ENCODE data around the gene GFI1.

DNA sequence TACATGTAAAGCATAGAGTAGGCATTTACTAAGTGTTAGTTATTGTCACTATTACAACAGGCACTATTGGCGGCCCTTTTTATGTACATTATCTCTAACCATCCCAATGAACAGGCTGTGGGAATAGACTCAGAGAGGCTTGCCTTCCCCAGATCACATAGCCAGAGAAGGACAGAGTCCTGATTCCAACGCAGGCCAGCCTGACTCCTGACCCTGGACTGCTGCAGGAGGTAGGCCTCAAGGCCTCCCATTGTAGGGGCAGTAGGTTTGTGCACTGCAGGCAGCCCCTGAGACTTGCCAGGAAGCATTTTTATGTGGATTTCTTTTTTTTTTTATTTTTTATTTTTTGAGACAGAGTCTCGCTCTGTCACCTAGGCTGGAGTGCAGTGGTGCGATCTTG, 6.4 kb upstream of the GFI1 start:
- TF ChIP-seq, protein P1, sequence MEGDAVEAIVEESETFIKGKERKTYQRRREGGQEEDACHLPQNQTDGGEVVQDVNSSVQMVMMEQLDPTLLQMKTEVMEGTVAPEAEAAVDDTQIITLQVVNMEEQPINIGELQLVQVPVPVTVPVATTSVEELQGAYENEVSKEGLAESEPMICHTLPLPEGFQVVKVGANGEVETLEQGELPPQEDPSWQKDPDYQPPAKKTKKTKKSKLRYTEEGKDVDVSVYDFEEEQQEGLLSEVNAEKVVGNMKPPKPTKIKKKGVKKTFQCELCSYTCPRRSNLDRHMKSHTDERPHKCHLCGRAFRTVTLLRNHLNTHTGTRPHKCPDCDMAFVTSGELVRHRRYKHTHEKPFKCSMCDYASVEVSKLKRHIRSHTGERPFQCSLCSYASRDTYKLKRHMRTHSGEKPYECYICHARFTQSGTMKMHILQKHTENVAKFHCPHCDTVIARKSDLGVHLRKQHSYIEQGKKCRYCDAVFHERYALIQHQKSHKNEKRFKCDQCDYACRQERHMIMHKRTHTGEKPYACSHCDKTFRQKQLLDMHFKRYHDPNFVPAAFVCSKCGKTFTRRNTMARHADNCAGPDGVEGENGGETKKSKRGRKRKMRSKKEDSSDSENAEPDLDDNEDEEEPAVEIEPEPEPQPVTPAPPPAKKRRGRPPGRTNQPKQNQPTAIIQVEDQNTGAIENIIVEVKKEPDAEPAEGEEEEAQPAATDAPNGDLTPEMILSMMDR (IDR thresholded peaks at IDR 0.05) = no peak
- no peak for TF ChIP-seq POLR2A (IDR thresholded peaks at IDR 0.05)

All from heart left ventricle (tissue), 13 donors.